Anterior cingulate cortex (tissue), 58 donors: Measurements from ENCODE around the gene LRBA.
"Not testable (repeated sequence)": the region's sequence is repeated elsewhere in the genome, so short reads cannot be mapped to it uniquely, and the experiment has no call there.

Experiments used
- DNase-seq, 58 donors: peaks; one replicate each; lab custom pipeline; 2025; lab: John Stamatoyannopoulos, UW

Gene LRBA

DNA sequence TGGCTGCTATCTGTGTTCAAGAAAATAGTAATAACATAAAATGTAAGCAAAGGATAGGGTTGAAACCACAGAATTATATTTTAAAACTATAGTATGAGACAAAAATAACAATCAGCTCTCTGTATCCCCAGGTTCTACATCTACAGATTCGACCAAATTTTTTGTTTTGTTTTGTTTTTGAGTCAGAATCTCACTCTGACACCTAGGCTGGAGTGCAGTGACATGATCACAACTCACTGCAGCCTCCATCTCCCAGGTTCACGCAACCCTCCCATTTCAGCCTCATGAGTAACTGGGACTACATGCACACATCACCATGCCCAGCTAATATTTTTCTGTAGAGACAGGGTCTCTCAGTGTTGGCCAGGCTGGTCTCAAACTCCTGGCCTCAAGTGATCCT is 319.9 kb downstream of the LRBA start:
- DNase-seq: no peak

DNA sequence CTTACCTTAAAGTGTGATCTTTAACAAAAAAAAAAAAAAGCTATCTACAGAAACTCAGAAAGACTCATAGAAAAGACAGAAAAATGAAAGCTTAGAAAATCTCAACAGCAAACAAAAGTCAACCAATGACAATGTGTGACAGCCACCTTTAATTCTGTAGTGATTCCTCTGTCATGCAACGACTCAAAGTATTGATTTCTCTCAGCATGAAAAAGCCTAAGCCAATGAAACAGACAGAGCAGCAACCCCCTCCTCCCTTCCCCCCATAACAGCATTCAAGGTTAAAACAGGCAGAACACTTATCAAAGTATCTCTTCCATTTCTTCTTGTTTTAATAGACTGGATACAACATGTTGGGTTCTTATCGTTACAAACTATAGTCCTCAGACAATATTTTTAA is 320.6 kb downstream of the LRBA start:
- no peak for DNase-seq

DNA sequence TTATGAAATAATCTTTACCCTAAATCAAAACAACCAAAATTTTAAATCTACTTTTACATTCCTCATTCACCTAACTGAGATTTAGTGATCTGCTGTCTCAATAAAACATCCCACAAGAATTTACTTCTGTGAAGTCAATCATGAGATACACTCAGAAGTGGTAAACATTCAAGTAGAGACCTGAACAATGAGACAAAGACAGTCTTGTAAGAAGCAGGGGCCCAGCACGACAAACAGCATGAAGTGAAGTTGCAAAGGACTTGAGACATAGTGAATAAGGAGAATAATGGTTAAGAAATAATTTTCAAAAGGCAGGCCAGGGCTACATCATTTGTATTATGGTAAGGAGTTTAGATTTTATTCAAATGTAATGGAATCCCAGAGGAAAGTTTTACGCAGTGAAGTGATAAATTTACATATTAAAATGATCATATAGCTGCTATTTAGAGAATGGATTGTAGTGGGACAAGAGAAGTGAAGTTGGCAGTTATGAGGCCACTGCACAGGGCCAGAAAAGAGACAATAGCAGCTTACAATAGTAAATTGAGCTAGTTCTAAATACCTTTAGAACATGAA is 331.2 kb downstream of the LRBA start:
- DNase-seq: no peak

DNA sequence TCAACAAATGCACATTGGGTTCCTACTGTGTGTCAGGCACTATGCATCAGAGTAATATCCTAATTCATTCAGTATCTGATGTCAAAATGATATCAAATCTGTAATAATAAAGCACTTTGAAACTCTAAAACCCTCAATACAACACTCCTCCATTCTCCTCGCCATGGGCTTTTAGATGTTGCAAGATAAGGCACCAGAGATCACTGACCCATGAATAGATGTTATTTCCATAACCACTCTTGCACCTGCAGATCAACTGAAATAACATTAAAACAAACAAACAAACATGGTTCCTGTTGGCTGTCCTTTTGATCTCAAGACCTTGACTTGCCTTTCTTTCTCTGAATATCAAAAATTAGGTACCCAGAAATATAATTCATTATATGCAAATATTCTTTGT is 333.0 kb downstream of the LRBA start:
- DNase-seq: no peak

DNA sequence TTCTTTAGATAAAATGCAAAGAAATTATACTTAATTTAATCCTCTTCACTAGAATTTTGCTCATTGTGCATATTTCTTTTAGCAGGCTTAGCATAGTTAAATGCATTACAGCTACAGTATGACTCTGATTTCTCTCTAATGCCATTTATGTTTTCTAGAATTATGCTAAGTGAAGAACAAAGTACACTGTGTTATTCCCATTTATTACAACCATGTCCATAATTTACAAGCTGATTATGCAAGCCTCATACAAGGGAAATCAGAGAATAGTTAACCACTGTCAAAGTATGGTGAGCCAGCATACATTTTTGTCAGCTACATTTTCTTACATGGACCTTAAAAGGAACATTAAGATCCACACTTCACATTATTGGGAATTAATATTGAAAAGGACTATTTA is 334.0 kb downstream of the LRBA start:
- DNase-seq: no peak

DNA sequence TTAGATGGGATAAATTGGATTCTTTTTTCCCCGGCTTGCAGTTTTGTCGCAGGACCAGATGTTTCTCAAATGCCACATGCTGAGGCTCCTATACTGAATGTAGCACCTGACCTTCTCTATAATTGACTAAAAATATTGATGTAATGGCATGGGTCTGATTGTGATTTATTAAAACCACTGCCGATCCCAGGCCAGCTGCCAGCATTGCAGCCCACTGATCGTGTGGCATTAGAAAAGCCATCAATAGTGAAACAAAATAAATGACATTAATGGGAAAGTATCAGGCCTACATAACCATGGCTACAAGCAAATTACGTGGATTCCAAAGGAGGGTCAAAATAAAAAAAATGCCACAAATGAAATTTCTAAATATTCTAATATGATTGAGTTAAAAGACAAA is 334.4 kb downstream of the LRBA start:
- DNase-seq: no peak

DNA sequence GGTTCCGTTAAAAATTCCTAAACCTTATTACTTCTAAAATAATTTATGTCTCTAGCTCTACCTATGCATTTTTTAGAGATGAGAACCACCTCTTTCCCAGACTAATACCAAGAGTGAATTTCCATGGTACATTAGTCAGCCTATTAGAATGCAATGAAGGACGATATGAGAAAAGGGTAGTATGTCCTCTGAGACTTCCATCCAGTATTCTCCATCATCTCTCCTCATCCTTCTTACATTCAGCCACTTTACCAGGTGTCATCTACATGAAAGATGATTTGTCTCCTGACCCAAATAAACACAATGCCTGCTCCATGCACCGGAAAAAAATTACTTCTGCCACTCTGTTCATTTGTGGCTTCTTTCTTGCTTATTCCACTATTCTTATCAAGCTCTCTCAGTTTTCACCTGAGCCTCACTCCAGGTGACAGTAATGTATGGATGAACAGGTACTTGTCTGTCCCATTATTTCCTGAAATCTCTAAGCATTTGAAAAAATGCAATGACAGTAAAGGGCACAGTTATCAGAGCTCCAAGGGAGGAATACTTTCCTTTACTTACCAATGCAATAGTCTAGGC is 335.2 kb downstream of the LRBA start:
- DNase-seq: no peak

DNA sequence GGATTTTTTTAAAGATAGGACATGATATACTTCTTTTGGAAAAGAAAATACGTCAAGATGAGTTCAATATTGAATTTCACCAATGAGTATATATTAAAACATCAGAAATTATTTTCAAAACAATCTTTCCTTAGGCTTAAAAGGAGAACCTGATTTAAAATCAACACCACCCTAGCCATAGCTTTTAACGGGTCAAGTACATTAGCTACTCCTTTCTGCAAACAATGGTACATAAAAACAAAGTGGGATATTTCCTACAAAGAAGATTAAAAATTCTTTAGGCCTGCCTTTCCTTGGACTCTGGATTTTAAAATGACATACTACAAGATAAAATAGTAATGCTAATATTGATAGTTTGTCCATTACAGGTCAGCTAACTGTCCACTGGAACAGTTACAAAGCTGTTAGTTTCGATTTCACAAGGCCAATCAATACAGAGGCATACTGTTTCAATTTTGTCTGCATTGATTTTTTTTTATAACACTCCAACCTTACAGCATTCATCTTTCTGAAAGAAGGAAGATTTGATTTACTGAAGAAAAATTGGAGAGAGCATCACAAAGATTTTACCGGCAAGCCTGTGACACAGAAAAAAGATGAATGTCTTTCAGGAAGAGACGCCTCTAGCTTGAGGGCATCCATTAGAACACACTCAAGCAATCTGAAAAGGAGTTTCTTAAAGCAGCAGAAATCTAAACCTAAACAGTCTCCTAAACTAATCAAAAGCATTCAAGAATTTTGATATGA is 335.9 kb downstream of the LRBA start:
- DNase-seq: no peak

DNA sequence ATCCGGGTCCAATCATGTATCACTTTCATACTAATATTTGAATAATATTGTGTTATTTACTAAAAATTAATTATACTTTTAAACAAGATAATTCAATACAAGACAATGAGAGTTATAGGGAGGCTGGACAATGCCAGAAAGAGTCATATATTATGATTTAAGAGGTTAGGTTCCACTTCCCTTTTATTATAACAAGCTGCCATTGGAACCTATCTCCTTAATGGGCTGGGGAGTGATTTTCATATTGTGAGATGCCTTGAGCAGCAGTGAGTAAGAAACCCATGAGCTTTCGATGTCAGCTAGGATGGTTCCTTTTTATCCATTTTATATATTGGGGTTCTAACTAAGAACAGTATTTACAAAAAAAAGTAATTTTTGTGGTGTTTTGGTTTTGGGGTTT is 341.3 kb downstream of the LRBA start:
- DNase-seq: no peak

DNA sequence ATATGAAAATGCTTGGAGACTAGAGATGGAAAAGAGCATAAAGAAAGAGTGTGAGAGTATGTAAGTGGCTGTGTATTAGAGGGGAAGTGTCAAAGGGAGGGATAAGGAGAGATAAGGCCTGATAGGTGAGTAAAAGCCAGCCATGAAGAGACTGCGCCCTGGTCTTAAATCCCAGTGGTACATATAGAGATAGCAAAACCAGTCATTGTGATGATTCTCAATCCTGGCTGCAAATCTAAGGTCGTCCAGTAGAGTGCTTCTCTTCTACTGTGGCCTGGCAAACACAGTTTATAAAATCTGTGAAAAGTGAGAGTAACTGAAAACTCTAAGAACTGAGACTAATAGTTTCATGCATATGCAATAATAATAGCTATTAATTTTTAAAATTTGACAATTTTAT is 346.3 kb downstream of the LRBA start:
- DNase-seq: no peak

DNA sequence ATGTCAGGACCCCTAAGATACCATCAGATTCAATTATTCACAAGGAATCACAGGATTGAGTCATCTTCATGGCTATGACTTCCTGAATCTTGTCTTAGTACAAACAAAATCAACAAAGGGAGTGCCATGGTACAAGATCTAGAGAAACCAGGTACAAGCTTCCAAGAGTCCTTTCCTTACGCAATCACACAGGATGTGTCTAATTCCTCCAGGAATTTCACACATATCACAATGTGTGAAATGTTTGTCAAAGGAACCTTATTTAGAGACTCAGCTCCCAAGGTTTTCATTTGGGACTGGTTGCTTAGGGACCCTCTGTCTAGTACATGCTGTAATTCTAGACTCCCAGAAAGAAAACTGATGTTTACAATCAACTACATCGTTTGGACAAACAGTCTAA is 350.1 kb downstream of the LRBA start:
- DNase-seq: no peak

DNA sequence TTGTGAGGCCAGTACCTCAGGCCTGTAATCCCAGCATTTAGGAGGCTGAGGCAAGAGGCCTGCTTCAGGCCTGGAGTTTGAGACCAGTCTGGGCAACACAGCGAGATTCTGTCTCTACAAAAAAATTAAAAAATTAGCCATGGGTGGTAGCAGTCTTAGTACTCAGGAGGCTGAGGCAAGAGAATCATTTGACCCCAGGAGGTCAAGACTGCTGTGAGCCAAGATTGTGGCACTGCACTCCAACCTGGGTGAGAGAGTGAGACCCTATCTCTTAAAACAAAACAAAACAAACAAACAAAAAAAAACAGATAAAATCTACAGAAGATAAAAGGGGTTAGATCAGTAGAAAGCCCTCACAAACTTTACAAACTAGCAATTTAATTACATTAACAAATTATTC is 352.4 kb downstream of the LRBA start:
- DNase-seq: no peak

DNA sequence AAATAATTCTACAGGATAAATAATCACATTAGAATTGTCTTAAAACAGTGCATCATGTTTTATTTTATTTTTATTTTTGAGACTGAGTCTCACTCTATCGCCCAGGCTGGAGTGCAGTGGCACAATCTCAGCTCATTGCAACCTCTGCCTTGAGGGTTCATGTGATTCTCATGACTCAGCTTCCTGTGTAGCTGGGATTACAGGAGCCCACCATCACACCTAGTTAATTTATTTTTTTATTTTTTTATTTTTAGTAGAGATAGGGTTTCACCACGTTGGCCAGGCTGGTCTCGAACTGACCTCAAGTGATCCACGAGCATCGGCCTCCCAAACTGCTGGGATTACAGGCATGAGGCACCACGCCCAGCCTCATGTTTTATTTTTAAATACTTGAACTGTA is 353.5 kb downstream of the LRBA start:
- not testable (repeated sequence) for DNase-seq

DNA sequence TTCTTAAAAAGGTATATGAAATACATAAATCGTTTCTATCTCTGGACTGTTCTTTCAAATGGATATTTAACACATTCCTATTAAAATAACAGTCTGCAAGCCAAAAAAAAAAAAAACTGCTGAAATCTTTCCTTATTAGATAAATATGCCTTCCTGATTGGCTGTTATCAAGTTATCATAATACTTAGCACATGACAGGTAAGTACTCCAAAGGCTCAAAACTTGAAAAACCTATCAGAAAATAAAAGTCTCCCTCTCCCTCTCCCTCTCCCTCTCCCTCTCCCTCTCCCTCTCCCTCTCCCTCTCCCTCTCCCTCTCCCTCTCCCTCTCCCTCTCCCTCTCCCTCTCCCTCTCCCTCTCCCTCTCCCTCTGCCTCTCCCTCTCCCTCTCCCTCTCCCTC is 356.8 kb downstream of the LRBA start:
- not testable (repeated sequence) for DNase-seq

DNA sequence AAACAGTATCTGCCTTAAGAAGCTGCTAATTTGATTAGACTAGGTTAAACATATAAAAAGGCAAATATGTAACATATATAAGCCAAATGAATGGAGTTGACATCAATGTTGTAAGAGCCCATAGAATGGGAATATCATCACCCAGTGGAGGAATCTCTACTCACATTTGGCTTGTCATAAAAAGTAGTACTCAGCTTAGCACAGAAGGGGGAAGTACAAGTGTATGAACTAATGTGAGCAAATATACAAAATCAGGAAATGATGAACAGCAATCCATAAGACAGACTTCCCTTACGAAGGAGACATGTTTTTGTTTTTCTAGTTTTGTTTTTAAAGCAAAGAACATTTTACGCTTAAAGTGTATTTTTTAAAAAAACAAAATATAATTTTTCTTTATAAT is 358.2 kb downstream of the LRBA start:
- no peak for DNase-seq

DNA sequence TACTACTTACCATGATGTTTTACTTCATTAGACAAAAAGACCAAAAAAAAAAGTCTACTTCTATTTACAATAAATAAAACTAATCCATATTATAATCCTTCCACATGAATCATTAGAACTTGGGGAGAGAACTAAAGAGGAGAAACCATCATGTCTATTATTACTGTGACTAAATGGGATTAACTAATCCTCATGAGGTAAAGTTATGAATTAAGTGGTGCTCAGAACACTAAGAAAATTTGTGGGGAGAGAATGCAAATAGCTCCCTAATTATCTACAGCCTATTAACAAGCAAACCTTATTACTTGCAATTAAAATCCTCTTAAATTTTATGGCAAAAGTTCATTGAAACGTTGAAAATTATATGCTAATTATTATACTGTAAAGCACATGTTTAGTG is 364.3 kb downstream of the LRBA start:
- no peak for DNase-seq

DNA sequence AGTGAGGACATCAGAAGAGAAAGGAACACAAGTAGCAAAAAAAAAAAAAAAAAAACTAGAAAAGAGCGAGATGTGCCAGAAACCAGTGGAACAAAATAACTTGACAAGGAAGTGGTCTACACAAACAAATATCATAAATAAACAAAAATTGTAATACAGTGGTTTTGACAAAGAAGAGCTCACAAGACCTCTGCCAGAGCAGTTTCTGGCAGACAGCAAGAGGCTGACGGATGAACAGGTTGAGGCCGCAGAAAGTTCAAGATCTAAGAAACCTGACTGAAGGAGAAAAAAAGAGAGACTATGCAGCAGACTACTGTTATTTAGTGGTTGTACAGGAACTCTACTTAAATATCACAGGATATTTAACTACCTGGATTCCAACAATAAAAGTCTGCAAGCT is 367.0 kb downstream of the LRBA start:
- no peak for DNase-seq

DNA sequence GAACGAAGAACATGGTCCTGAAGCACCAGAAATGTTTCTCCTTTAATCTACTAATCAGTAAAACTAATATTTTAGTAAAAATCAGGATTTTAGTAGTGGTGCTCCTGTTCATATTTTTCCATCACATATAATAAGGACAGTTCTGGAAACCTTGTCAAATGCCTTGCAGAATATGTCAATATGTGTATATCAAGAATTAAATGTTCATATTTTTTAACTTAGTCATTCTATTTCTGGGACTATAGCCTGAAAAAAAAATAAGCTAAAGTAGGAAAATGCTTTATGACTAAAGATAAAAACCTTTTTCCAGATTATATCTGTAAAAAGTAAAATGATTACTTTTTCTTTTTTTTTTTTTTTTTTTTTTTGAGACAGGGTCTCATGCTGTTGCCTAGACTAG is 368.1 kb downstream of the LRBA start:
- DNase-seq: no peak

DNA sequence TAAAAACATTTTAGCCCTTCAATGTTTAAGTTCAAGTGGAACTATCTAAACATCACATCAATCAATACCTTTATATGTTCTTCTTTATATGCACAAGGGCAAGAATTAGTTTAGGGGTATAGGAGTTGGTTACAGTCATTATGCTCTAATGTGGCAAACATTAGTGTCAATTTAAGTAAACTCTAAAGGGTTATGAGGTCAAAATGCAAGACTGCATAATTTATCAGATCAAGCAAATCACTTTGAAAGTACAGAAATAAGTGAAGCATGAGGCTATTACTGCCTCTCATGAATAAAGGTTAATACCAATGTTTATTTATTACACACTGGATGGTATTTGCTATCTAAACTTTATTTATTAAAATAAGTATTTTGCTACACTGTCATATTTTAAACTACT is 373.5 kb downstream of the LRBA start:
- no peak for DNase-seq

DNA sequence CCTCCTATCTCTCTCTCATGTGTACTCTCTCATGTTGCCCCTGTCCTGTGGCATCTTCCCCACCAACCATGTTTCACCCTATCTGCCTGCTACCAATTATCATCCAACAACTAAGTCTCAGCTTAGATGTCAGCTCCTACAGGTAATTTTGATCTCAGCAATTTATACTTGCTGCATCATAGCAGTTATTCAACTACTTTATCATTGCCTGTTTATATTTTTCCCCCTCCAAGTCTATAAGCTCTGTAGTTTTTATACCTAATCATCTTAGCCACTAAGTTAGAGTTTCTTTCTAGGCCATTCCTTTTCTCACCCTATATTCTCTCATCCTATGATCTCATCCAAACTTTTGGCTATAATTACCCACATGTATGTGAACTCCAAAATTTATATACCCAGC is 382.4 kb downstream of the LRBA start:
- DNase-seq: no peak

DNA sequence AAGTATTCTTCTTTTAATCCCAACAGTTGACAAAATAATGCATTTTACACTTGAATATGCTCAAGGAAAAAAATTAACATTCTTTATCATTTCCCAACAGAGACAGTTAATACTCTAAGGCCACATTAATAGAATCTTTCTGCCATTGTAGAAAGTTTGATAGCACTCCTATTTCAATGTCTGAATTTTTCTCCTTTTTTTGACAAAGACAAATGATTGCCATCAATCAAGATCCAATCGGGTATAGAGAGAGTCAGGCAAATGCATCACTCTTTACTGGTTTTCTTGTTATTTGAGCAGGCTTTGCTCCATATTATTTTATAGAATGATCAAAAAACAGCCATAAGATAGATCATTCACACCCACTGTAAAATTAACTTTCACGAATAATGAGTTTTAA is 387.0 kb downstream of the LRBA start:
- DNase-seq: no peak

DNA sequence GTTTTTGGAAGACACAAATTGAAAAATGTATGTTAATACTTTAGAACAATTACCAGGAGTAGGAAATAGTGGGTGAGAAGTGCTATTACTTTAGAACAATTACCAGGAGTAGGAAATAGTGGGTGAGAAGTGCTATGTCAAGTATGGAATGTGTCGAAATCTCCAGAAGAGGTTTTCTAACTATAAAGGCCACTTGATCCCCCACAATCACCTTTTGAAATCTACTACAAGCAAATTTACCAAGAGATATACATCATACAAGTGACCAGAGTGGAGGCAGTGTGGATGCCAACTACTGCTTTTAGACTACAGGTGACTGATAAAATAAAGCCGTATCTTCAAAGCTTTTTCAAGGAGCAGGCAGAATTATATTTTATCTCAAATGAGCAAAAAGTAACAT is 390.1 kb downstream of the LRBA start:
- no peak for DNase-seq
